PC-9 (cell line): ENCODE measurements around the gene GSDME. TPM values are rescaled to one million over a fixed set of nuclear protein-coding genes. Genes with fewer than 3 reads are reported as not detected.
A peak's percentile ranks its signal among the peaks of the same experiment; 100 is the strongest.

Experiments
- BruUV-seq: library from RNA; stranded (reverse); fragments of 400-500 nt; replicated peaks from 2 replicates; lab custom pipeline; 2021; lab: Mats Ljungman, UMichigan
- CTCF ChIA-PET: fragments of 300-600 bp; sonication (Branson Sonifier 250); formaldehyde crosslinking; loops from one replicate; lab custom pipeline; 2022; ENCODE audit warnings: antibody characterized with exemption; lab: Charles Lee
- POLR2A ChIA-PET: fragments of 300-600 bp; sonication (Branson Sonifier 250); formaldehyde crosslinking; loops from one replicate; lab custom pipeline; 2022; ENCODE audit warnings: antibody characterized with exemption; ENCODE audit not compliant: unreplicated experiment; lab: Charles Lee
- DNase-seq, 2 experiments: peaks; one replicate each; pipeline versions ENCODE4 v3.0.0 to v3.0.0-alpha.2; 2015 to 2022; ENCODE audit warnings: mixed read lengths in 1 of 2
- H2AFZ ChIP-seq: fragments of 200-600 bp; sonication (generic); 2 replicates; pipeline ENCODE4 v1.8.1; 2017; ENCODE audit warnings: antibody characterized with exemption
- H3F3A ChIP-seq: fragments of 200-600 bp; sonication (generic); 2 replicates; pipeline ENCODE4 v1.8.1; 2017; ENCODE audit warnings: antibody characterized with exemption, mild to moderate bottlenecking, low read depth; ENCODE audit not compliant: insufficient read depth
- H3K27ac ChIP-seq: fragments of 200-600 bp; sonication (generic); 2 replicates; pipeline ENCODE4 v1.6.1; 2016; ENCODE audit warnings: mixed run types
- H3K27me3 ChIP-seq: fragments of 200-600 bp; sonication (generic); 2 replicates; pipeline ENCODE4 v1.6.1; 2016; ENCODE audit warnings: low read depth, mixed run types; ENCODE audit not compliant: insufficient read depth
- H3K36me3 ChIP-seq: fragments of 200-600 bp; sonication (generic); 2 replicates; pipeline ENCODE4 v1.6.1; 2016; ENCODE audit warnings: low read depth, mixed run types
- H3K4me1 ChIP-seq: fragments of 200-600 bp; sonication (generic); replicated peaks from 2 replicates; pipeline ENCODE4 v1.6.1; 2016; ENCODE audit warnings: mixed run types; ENCODE audit not compliant: insufficient read depth
- H3K4me2 ChIP-seq: fragments of 200-600 bp; sonication (generic); 2 replicates; pipeline ENCODE4 v1.6.1; 2017; ENCODE audit warnings: mixed run types
- H3K4me3 ChIP-seq: fragments of 200-600 bp; sonication (generic); 2 replicates; pipeline ENCODE4 v1.6.1; 2016; ENCODE audit warnings: mixed run types
- H3K79me2 ChIP-seq: fragments of 200-600 bp; sonication (generic); 2 replicates; pipeline ENCODE4 v1.6.1; 2017; ENCODE audit warnings: low read depth, mixed run types
- H3K9me2 ChIP-seq: fragments of 200-600 bp; sonication (generic); 2 replicates; pipeline ENCODE4 v1.8.1; 2017; ENCODE audit warnings: mild to moderate bottlenecking; ENCODE audit not compliant: insufficient read depth
- H3K9me3 ChIP-seq: fragments of 200-600 bp; sonication (generic); 2 replicates; pipeline ENCODE4 v1.8.1; 2016; ENCODE audit warnings: low read depth; ENCODE audit not compliant: insufficient read depth
- H4K20me1 ChIP-seq: fragments of 200-600 bp; sonication (generic); 2 replicates; pipeline ENCODE4 v1.8.1; 2017; ENCODE audit not compliant: insufficient read depth
- EZH2 ChIP-seq: fragments of 200-600 bp; sonication (generic); IDR thresholded peaks from 2 replicates; pipeline ENCODE4 v1.8.0; 2017; ENCODE audit warnings: antibody characterized with exemption, low read depth
- intact Hi-C: fragments of 100-400 bp; cut with micrococcal nuclease; formaldehyde crosslinking; loops from one replicate; pipeline ENCODE4 v1.10.0; 2022; ENCODE audit not compliant: unreplicated experiment
- total RNA-seq: library from RNA; stranded (reverse); gene quantifications from 2 replicates; pipeline ENCODE4 v1.2.3, GENCODE V29; 2021
- TF ChIP-seq, protein P1 (sequence below): fragments of 200-600 bp; sonication (generic); conservative IDR thresholded peaks from 2 replicates; pipeline ENCODE4 v1.6.1; 2017; ENCODE audit warnings: mixed run types, antibody characterized with exemption, mild to moderate bottlenecking, moderate library complexity

GSDME gene
- total RNA-seq, 1 experiment from 2014 or later = 11.5 TPM

DNA sequence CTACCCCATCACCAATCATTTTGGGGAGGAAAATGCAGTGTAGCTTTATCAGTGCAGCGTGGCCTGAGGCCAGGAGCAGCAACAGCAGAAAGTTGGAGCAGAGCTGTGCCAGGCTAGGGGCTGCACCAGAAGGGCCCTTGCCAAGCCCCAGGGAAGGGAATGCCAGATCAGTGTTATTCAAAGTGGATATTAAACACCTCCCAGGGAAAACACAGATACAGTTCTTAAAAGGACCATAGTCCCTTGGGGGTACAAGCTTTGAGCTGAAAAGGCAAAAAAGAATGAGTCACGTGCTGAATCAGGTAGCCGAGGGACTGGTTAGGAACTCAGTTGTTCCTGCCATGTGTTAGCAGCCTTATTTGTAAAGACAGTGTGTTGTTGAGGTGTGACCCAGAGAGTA, 54.0 kb downstream of the GSDME start:
- H2AFZ ChIP-seq = no peak overlapping the region
- no peak overlapping the region for H3K27ac ChIP-seq
- H3K79me2 ChIP-seq = no peaks in the 10 kb centered on the region
- POLR2A ChIA-PET = no interaction called here
- no peaks in the 10 kb centered on the region for H4K20me1 ChIP-seq
- no peak for DNase-seq
- H3K4me1 ChIP-seq = peaks cover 12% of the 10 kb centered on the region
- TF ChIP-seq, protein P1, sequence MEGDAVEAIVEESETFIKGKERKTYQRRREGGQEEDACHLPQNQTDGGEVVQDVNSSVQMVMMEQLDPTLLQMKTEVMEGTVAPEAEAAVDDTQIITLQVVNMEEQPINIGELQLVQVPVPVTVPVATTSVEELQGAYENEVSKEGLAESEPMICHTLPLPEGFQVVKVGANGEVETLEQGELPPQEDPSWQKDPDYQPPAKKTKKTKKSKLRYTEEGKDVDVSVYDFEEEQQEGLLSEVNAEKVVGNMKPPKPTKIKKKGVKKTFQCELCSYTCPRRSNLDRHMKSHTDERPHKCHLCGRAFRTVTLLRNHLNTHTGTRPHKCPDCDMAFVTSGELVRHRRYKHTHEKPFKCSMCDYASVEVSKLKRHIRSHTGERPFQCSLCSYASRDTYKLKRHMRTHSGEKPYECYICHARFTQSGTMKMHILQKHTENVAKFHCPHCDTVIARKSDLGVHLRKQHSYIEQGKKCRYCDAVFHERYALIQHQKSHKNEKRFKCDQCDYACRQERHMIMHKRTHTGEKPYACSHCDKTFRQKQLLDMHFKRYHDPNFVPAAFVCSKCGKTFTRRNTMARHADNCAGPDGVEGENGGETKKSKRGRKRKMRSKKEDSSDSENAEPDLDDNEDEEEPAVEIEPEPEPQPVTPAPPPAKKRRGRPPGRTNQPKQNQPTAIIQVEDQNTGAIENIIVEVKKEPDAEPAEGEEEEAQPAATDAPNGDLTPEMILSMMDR = no peak
- H3F3A ChIP-seq = peaks cover 5% of the 10 kb centered on the region; the same call in 1 of the 2 replicates
- H3K36me3 ChIP-seq = no peaks in the 10 kb centered on the region
- no peak overlapping the region for H3K4me2 ChIP-seq
- BruUV-seq = no TSS peak
- H3K27me3 ChIP-seq = no peaks in the 10 kb centered on the region
- H3K9me2 ChIP-seq = no peaks in the 10 kb centered on the region
- intact Hi-C loops = loop anchor here (10.0 kb wide), 1 partner anchor 392 kb away; no protein-coding TSS in a partner anchor
- no peak overlapping the region for H3K4me3 ChIP-seq
- CTCF ChIA-PET = no interaction called here
- H3K9me3 ChIP-seq = no peaks in the 10 kb centered on the region

DNA sequence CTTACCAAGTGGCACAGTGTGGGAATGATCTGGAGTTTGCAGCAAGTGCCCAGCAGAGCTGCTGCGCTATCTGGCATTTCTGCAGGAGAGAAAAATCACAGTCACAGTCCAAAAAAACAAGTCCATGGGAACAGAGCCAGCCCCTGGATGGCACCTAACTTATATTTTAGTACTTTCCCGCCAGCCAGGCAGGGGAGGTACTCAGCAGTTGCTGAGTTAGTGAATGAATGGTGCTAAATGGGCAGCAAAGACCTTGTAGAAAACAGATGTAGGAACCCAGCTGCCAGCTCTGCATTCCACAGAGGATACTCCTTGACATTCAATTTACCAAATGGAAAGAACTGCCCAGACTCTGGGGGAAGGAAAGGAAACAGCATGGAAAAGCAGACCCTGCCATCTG, 54.5 kb downstream of the GSDME start:
- Histone ChIP-seq H3K4me1 (peaks cover 12% of the 10 kb centered on the region), H2AFZ (no peak overlapping the region), H3K4me2 (no peak overlapping the region), H3K36me3 (no peaks in the 10 kb centered on the region), H3F3A (peaks cover 5% of the 10 kb centered on the region; the same call in 1 of the 2 replicates), H3K9me2 (no peaks in the 10 kb centered on the region), H3K9me3 (no peaks in the 10 kb centered on the region), H4K20me1 (no peaks in the 10 kb centered on the region), H3K27me3 (no peaks in the 10 kb centered on the region), H3K79me2 (no peaks in the 10 kb centered on the region), H3K27ac (no peak overlapping the region), H3K4me3 (no peak overlapping the region)
- BruUV-seq = no TSS peak
- ChIA-PET POLR2A (no interaction called here), CTCF (interaction anchor here (0.5 to 0.6 kb wide), 2 partner anchors 984 to 1132 kb away, joined by 3 read pairs; no protein-coding TSS in a partner anchor)
- intact Hi-C loops = loop anchor here (10.0 kb wide), 1 partner anchor 392 kb away; no protein-coding TSS in a partner anchor
- no peak for DNase-seq
- TF ChIP-seq EZH2 = no peak
- TF ChIP-seq, protein P1 = no peak

DNA sequence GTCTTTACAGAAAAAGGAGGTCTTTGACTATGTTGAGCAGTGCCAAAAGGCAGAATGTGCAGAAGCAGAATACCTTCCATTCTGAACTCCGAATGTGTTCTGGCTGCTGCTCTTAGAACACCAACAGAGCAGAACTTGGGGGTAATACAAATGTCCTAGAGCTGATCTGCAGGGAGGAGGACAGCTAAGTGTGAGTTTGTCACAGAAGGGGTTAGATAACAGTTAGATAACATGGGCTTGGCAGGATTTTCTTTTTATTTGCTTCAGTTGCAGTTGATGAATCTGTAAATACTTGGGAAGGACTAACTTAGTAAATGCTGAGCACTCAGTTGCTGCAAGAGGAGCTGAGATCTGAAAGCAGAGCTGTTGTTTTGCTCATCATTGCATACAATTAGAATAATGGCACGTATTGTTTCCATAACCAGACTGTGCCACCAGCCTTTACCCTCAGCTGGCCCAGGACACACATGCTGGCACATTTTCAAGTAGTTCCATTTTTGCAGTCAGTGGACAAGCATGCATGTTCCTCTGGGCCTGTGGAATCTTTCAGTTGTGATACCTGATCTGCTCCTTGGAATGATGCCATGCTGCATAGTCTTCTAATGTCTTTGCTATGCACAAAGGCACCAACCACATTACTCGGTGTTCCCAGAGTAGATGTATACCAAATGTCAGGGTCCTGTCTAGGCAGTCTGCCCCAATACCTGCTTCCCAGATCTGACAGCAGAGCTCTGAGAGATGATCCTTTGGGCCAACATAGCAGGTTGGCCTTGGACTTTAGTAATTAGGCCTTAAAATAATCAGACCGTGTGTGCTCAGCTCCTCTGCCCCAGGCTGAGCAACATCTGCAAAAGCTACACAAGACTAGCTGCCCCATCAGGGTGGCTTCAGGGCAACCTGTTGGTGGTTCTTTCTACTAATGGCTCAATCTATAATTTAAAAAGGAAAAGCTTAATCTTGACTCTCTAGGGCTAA, 55.7 kb downstream of the GSDME start:
- TF ChIP-seq EZH2 = no peak
- TF ChIP-seq, protein P1 = no peak
- BruUV-seq = no TSS peak
- H3K4me2 ChIP-seq = peak overlapping the region; percentile 1; the same call in 1 of the 2 replicates

More for the DNA sequence above, 55.7 kb downstream of the GSDME start:
- Histone ChIP-seq H3F3A (peaks cover 5% of the 10 kb centered on the region; the same call in 1 of the 2 replicates), H3K4me1 (peaks cover 12% of the 10 kb centered on the region), H3K27ac (no peak overlapping the region), H3K9me3 (no peaks in the 10 kb centered on the region), H3K4me3 (no peak overlapping the region), H3K9me2 (no peaks in the 10 kb centered on the region), H4K20me1 (no peaks in the 10 kb centered on the region), H3K27me3 (no peaks in the 10 kb centered on the region), H3K36me3 (no peaks in the 10 kb centered on the region), H2AFZ (no peak overlapping the region), H3K79me2 (no peaks in the 10 kb centered on the region)
- intact Hi-C loops = loop anchor here (10.0 kb wide), 1 partner anchor 393 kb away; no protein-coding TSS in a partner anchor
- ChIA-PET POLR2A (no interaction called here), CTCF (interaction anchor here (0.6 to 1.0 kb wide), 4 partner anchors 20 to 982 kb away, joined by 3 read pairs; no protein-coding TSS in a partner anchor)
- DNase-seq = peak; percentile 80 to 90
